ENCODE measurements around the gene PTGIS.

DNA sequence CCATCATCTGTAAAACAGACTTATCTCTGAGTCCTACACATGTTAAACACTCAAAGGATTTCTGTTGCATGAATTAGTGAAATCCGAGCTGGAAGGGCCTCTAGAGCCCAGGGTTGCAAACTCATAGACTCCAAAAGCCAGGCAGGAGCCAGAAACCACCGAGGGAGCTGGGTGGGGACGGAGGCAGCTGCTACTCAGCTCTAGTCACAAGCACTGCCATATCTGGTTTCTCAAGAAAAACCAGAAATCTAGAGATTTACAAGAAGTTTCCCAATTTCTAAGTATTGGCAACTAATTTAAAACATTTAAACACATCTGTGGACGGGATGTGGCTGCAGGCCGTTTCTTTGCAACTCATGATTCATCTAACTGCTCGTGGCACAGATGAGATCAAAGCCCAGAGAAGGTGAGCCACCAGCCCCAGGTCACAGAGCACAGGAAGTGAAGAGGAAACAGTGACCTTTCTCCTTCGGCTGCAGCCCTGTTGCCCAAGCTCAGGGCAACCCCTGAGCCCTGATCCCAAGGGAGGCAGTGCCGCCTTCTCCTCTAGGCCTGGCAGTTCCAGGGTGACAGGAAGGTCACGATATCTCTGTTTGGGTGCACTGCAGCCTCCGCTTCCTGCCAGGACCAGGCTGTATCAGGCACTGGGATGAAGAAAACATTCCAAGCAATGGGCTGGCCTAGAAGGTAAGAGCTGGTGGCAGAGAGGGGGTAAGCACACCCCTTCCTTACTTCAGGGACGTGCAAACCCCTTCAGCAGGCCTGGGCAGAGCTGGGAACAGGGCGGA lies 26.4 kb upstream of the PTGIS start:
- no peak for TF ChIP-seq CTCF (conservative IDR thresholded peaks at IDR 0.05; ENCODE audit: low read length)
- TF ChIP-seq EZH2phosphoT487 (IDR thresholded peaks at IDR 0.05; ENCODE audit: borderline replicate concordance, low read depth, low read length), result no peak
